HG03196 (cell line): ENCODE results near the gene ZNF616.
"Not testable (repeated sequence)": the region's sequence is repeated elsewhere in the genome, so short reads cannot be mapped to it uniquely, and the experiment has no call there.

Experiments
- ATAC-seq: cut with Tn5 transposase; IDR thresholded peaks from one replicate; pipeline ENCODE4 v1.9.1; 2021; ENCODE audit not compliant: unreplicated experiment

ZNF616 gene

DNA sequence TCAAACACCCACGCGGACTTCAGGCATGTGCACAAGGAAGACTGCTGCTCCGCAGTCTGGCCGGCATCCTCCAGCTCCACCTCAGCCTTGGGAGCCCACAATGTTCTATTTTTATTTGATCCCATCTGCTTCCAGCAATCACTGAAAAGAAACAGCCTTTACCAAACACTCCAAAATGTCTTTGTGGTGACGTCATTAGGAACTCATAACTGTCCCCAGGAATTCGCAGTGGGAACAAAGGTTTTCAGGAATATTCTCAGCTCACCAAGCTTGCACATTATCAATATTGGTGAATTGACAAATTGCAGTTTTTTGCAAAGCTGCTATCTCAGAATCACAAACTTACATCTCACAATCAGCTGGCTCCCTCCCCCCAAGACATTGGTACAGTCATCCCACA is 29.0 kb downstream of the ZNF616 start:
- no peak for ATAC-seq

DNA sequence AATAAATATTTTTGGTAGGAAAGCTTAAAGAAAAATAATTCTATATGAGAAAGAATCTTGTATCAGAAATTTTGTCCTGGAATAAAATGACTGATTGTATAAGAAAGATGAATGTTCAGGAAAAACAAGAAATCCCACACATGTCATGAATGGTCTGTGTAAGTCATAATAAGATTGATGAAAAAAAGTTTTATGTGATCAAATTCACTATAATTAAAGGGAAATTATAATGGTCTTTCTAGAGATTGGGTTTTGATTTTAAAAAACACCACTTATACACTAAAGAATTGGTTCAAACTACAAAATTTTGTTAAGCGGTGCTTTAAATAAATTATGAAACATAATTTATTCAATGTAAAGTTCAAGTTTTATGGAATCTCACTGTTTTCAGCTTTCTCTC is 37.0 kb downstream of the ZNF616 start:
- ATAC-seq = no peak

DNA sequence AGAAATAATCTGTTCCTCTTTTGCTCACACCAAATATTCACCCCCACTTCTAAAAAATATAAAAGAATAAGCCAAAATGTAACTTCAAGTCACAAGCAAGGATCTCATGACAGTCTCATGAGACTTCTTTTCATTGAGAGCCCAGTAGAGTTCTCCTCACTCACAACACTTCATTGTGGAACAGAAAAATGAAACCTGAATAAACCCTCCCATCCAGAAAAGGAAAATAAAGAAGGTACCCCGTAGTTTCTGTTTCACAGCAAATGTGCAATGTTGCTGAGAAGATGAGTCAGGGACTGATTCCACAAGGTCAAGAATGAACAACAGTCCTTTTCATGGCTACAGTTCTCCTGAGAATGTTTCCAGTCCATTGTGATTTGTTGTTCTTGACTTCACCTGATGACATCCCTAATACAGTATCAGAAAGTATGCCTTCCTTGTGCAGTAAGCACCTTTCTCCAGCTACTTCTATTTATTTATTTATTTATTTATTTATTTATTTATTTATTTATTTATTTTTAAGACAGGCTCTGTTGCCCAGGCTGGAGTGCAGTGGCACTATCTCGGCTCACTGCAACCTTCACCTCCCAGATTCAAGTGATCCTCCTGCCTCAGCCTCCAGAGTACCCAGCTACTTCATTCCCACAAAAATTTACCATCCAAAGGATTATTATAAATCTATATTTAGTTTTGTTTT is 37.7 kb downstream of the ZNF616 start:
- no peak for ATAC-seq

DNA sequence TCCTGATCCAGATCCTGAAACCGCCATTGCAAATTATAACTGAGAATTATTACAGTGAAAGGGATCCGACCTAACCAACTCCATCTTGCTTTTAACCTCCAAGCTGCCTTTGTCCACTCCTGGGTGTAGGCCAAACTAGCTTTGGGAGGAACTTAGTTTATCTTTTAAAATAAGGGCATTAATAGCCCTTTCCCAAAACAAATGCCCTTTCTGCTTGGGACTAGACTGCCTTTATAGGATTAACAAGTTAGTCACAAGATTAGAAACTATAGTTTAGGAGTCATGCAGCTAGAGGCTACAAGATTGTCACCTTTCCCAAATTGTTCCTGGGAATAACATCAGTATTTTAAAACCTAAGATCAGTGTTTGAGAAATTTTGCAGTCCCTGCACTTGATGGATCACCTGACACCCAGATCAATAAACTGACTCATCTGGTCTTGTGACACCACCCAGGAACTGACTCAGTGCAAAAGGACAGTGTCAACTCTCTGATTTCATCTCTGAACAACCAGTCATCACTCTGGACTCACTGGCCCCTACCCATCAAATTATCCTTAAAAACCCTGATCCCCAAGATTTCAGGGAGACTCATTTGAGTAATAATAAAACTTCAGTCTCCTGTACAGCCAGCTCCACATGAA is 40.1 kb downstream of the ZNF616 start:
- no peak for ATAC-seq

DNA sequence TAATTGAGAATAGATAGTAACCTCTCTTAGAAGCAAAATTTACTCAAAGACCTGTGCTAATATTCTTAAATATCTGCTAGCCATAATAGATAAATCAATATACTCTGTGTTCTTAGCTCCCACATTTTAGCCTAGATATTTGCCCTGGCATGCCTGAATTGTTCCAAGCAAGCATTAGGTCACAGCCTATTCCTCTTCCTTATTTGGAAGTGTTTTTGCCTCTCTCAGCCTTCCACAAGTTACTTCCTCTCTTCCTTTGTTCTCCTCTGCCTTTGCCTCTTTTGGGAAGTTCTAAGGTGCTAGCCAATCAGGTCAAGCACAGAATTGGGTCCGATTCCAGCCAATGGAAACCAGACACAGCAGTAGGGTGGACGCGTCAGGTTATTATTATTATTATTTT is 43.3 kb downstream of the ZNF616 start:
- ATAC-seq = not testable (repeated sequence)

DNA sequence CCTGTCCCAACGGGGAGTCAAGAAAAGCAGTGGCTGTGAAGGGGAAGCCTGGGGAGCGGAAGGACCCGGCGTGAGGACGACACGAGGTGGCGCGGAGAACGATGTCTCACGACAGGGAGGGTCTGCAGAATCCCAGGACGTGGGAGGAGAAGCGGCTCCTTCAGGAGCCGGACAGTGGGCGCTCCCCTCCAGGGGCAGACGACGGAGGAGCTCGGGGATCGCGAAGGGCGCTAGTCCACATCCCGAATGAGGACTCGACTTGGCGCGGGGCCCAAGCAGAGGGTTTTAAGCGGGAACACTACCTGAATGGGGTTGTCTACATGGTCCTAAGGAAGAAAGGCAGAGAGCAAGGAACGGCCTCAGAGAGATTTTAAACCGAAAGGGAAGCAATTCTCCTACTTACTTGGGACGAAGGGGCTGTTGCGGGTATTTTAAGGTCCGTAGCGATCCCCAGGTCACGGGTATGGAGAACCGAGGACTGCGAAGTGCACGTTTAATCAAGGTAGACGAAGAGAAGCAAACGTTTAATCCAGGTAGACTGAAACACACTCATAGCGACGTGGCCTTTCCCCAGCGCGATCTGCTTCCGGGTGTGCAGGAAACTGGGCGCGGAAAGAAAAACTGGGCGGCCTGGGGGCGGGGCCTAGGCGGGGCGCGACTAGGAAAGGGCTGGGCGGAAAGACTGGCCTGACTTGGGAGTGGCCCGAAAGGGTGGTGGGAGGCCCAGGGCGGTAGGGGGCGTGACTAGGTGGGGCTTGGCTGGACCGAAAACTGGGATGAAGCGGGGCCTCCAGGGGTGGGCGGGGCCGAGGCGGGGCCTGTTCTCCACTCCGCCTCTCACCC is 44.3 kb downstream of the ZNF616 start, which contains the start of gene ZNF841:
TSS of gene ZNF841 (minus strand) at position 594 of the 843 bp plus-strand sequence. CDS start 10,964 bp downstream, outside the sequence.
- peak; percentile 88 for ATAC-seq

DNA sequence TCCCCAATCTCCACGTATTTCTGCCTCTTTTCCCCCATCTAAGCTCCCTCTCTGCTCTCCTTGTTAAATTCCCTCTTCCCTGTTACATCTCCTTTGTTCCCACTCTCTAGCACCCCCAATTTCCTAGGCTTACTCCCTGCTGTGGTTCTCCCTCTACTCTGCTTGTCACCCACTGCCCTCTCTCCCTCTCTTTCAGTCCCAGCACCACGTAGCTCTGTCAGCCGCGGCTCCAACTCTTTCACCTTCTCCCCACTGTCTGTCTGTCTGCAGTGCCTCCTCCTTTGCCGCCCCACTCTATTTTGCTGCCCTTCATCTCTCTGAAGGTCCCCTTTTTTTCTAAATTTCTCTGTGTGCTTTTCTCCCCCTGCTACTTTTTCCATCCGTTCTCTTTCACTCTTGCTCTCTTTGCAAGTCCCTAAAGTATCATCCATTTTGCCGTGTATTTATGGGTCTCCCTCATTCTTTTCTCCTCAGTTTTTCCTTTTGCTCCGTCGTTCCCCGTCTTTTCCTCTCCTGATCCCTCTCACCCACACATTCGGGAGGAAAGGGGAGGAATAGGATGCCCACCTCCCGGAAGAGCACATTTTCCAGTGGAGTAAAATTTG is 45.1 kb downstream of the ZNF616 start:
- no peak for ATAC-seq

DNA sequence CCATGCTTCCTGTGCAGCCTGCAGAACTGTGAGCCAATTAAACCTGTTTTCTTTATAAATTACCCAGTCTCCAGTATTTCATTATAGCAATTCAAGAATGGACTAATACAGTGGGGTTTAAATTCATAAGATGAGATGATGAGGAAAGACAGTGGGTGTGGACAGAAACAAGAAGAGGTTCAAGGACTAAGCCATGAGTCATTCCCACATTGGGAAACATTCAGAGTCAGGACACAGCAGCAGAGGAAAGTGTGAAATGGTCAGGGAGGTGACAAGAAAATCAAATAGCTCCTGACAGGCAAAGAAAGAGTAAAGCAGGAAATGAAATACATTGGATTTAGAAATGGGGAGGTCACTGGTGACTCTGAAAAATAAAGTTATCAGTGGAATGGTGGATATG is 53.3 kb downstream of the ZNF616 start:
- ATAC-seq = no peak

DNA sequence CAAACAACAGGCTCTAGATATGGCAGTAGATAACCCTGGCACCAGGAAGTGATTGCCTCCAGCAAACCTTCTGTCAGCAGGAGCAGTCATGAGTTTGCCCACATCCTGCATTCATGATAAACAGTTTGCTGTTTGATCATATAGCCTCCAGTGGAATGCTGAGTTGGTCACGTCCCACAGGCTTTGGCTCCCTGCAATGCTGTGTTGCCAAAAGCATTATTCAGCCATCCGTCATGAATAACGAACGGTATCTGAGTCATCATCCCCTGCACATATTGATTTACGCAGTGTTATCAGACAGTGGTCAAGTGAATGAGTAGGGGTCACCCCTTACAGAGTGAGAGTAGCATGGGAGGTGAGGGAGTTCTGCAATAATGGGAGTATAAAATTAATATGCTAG is 69.2 kb downstream of the ZNF616 start:
- no peak for ATAC-seq

DNA sequence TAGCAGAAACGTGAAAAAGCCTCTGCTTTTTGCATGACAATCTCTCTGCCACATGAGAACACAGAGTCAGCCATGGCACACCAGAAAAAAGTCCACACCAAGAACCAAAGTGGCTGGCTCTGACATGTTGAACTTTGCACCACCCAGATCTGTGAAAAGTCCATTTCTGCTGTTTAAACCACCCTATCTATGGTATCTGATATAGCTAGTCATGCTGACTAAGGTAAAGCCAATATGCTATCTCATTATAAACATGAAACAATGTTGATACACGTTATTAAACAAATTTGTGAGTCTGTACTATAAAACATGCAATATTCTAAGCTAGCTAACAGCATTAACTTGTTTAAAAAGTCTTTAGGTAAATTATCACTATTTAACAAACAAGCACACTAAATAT is 70.1 kb downstream of the ZNF616 start:
- no peak for ATAC-seq

DNA sequence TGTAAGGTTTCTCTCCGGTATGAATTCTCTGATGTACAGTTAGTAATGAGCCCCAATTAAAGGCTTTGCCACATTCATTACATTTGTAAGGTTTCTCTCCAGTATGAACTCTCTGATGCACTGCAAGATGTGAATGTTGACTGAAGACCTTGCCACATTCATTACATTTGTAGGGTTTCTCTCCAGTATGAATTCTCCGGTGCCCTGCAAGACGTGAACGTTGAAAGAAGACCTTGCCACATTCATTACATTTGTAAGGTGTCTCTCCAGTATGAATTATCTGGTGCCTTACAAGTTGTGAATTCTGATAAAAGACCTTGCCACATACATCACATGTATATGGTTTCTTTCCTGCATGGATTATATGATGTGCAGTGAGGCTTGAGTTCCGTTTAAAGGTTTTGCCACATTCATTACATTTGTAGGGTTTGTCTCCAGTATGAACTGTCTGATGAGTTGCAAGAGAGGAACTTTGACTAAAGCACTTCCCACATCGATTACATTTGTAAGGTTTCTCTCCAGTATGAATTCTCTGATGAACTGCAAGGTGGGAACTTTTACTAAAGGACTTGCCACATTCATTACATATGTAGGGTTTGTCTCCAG is 73.4 kb downstream of the ZNF616 start:
- ATAC-seq = no peak

DNA sequence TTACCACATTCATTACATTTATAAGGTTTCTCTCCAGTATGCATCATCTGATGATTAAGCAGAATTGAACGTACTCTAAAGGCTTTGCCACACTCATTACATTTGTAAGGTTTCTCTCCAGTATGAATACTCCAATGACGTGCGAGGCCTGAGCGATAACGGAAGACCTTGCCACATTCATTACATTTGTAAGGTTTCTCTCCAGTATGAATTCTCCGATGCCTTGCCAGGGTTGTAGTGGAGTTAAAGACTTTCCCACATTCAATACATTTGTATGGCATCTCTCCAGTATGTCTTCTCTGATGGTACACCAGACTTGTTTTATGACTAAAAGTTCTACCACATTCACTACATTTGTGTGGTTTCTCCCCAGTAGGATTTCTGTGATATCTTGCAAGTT is 74.3 kb downstream of the ZNF616 start:
- ATAC-seq = no peak
